ENCODE results near the gene DUSP10. TPM values are rescaled to one million over a fixed set of nuclear protein-coding genes. Genes with fewer than 3 reads are reported as not detected.

DUSP10 gene
- polyA plus RNA-seq, 1 experiment = 35.9 TPM

- CTCF ChIA-PET = interaction anchor here (0.6 kb wide), 2 partner anchors 11 to 393 kb away, joined by 3 read pairs; no protein-coding TSS in a partner anchor
- no peak for DNase-seq (ENCODE audit: low read depth, low spot score)
Measured at GRCh38 chr1:221774054-221774842, 32.4 kb upstream of the DUSP10 start.

GRCh38 chr1:221773383-221773782, 31.5 kb upstream of the DUSP10 start:
- Histone ChIP-seq H3K4me3 (ENCODE audit: low read depth, low read length) (no peak overlapping the region), H3K9me3 (ENCODE audit: control insufficient read depth, insufficient read depth, low read length) (no peaks in the 10 kb centered on the region), H3K27me3 (ENCODE audit: control insufficient read depth, insufficient read depth, low read length) (no peaks in the 10 kb centered on the region), H3K27ac (ENCODE audit: low read depth, low read length) (no peak overlapping the region)
- ChIA-PET CTCF (no interaction called here), POLR2A (no interaction called here)
- DNase-seq (ENCODE audit: low read depth, low spot score) = no peak
- TF ChIP-seq CTCF (IDR thresholded peaks at IDR 0.05; ENCODE audit: low read depth, low read length) = no peak

More at GRCh38 chr1:221774054-221774842, 32.4 kb upstream of the DUSP10 start:
- POLR2A ChIA-PET = no interaction called here
- H3K27me3 ChIP-seq (ENCODE audit: control insufficient read depth, insufficient read depth, low read length) = no peaks in the 10 kb centered on the region
- H3K4me3 ChIP-seq (ENCODE audit: low read depth, low read length) = no peak overlapping the region
- no peak overlapping the region for H3K27ac ChIP-seq (ENCODE audit: low read depth, low read length)
- no peaks in the 10 kb centered on the region for H3K9me3 ChIP-seq (ENCODE audit: control insufficient read depth, insufficient read depth, low read length)
- no peak for TF ChIP-seq CTCF (IDR thresholded peaks at IDR 0.05; ENCODE audit: low read depth, low read length)

- Histone ChIP-seq H3K4me3 (ENCODE audit: low read depth, low read length) (no peak overlapping the region), H3K27ac (ENCODE audit: low read depth, low read length) (no peak overlapping the region), H3K9me3 (ENCODE audit: control insufficient read depth, insufficient read depth, low read length) (no peaks in the 10 kb centered on the region), H3K27me3 (ENCODE audit: control insufficient read depth, insufficient read depth, low read length) (no peaks in the 10 kb centered on the region)
- ChIA-PET POLR2A (no interaction called here), CTCF (no interaction called here)
- DNase-seq (ENCODE audit: low read depth, low spot score) = no peak
- no peak for TF ChIP-seq CTCF (IDR thresholded peaks at IDR 0.05; ENCODE audit: low read depth, low read length)
Measured at GRCh38 chr1:221772117-221772516, 30.2 kb upstream of the DUSP10 start.

GRCh38 chr1:221768444-221769066, 26.7 kb upstream of the DUSP10 start:
- ChIA-PET POLR2A (no interaction called here), CTCF (no interaction called here)
- H3K9me3 ChIP-seq (ENCODE audit: control insufficient read depth, insufficient read depth, low read length) = no peaks in the 10 kb centered on the region
- no peak overlapping the region for H3K27ac ChIP-seq (ENCODE audit: low read depth, low read length)
- no peak overlapping the region for H3K4me3 ChIP-seq (ENCODE audit: low read depth, low read length)
- no peaks in the 10 kb centered on the region for H3K27me3 ChIP-seq (ENCODE audit: control insufficient read depth, insufficient read depth, low read length)
- no peak for DNase-seq (ENCODE audit: low read depth, low spot score)
- peak; percentile 24; the same call in 1 of the 2 replicates for TF ChIP-seq CTCF (IDR thresholded peaks at IDR 0.05; ENCODE audit: low read depth, low read length)

- POLR2A ChIA-PET = interaction anchor here (0.7 kb wide), 2 partner anchors 33 to 277 kb away, joined by 3 to 4 read pairs; no protein-coding TSS in a partner anchor
- no peak for TF ChIP-seq CTCF (IDR thresholded peaks at IDR 0.05; ENCODE audit: low read depth, low read length)
- CTCF ChIA-PET = interaction anchor here (0.7 kb wide), 1 partner anchor 286 kb away, joined by 4 read pairs; no protein-coding TSS in a partner anchor
Measured at GRCh38 chr1:221766210-221766609, 24.3 kb upstream of the DUSP10 start.

More at GRCh38 chr1:221766210-221766609, 24.3 kb upstream of the DUSP10 start:
- DNase-seq (ENCODE audit: low read depth, low spot score) = peak; percentile 59
- Histone ChIP-seq H3K27ac (ENCODE audit: low read depth, low read length) (no peak overlapping the region), H3K4me3 (ENCODE audit: low read depth, low read length) (no peak overlapping the region), H3K27me3 (ENCODE audit: control insufficient read depth, insufficient read depth, low read length) (no peaks in the 10 kb centered on the region), H3K9me3 (ENCODE audit: control insufficient read depth, insufficient read depth, low read length) (no peaks in the 10 kb centered on the region)

Measured in AG04450 (cell line).